ENCODE data around the gene TIMP3.

Gene TIMP3

GRCh38 chr22:32785321-32786026, 16.0 kb upstream of the TIMP3 start:
- no peak for ATAC-seq (ENCODE audit: low read depth)
- no peak overlapping the region for H3K27ac ChIP-seq (ENCODE audit: poor library complexity, severe bottlenecking)
- H3K9me3 ChIP-seq (ENCODE audit: severe bottlenecking) = no peaks in the 10 kb centered on the region
- H3K4me1 ChIP-seq (ENCODE audit: insufficient read depth, poor library complexity, severe bottlenecking) = peaks cover 8% of the 10 kb centered on the region
- no peak for TF ChIP-seq CTCF (IDR thresholded peaks at IDR 0.05; ENCODE audit: poor library complexity, severe bottlenecking)
- no peak for DNase-seq (ENCODE audit: low spot score)
- no peak overlapping the region for H3K4me3 ChIP-seq (ENCODE audit: severe bottlenecking)
- no peaks in the 10 kb centered on the region for H3K27me3 ChIP-seq (ENCODE audit: insufficient read depth, poor library complexity, severe bottlenecking)
- no peaks in the 10 kb centered on the region for H3K36me3 ChIP-seq (ENCODE audit: low read depth)

GRCh38 chr22:32786027-32786418, 15.5 kb upstream of the TIMP3 start:
- DNase-seq (ENCODE audit: low spot score) (no peak), ATAC-seq (ENCODE audit: low read depth) (no peak)
- TF ChIP-seq CTCF (IDR thresholded peaks at IDR 0.05; ENCODE audit: poor library complexity, severe bottlenecking) = no peak
- Histone ChIP-seq H3K36me3 (ENCODE audit: low read depth) (no peaks in the 10 kb centered on the region), H3K27me3 (ENCODE audit: insufficient read depth, poor library complexity, severe bottlenecking) (no peaks in the 10 kb centered on the region), H3K4me1 (ENCODE audit: insufficient read depth, poor library complexity, severe bottlenecking) (peaks cover 8% of the 10 kb centered on the region), H3K27ac (ENCODE audit: poor library complexity, severe bottlenecking) (no peak overlapping the region), H3K4me3 (ENCODE audit: severe bottlenecking) (no peak overlapping the region), H3K9me3 (ENCODE audit: severe bottlenecking) (no peaks in the 10 kb centered on the region)

- DNase-seq (ENCODE audit: low spot score) = no peak
- ATAC-seq (ENCODE audit: low read depth) = peak; percentile 38; the same call in 1 of the 3 replicates
- H3K27ac ChIP-seq (ENCODE audit: poor library complexity, severe bottlenecking) = no peak overlapping the region
Observed at GRCh38 chr22:32788904-32789624, 12.4 kb upstream of the TIMP3 start.

GRCh38 chr22:32789797-32790620, 11.5 kb upstream of the TIMP3 start:
- no peaks in the 10 kb centered on the region for H3K9me3 ChIP-seq (ENCODE audit: severe bottlenecking)
- ATAC-seq (ENCODE audit: low read depth) = no peak
- H3K27me3 ChIP-seq (ENCODE audit: insufficient read depth, poor library complexity, severe bottlenecking) = no peaks in the 10 kb centered on the region
- no peak for TF ChIP-seq CTCF (IDR thresholded peaks at IDR 0.05; ENCODE audit: poor library complexity, severe bottlenecking)
- no peaks in the 10 kb centered on the region for H3K36me3 ChIP-seq (ENCODE audit: low read depth)
- no peak overlapping the region for H3K27ac ChIP-seq (ENCODE audit: poor library complexity, severe bottlenecking)
- no peak for DNase-seq (ENCODE audit: low spot score)
- H3K4me1 ChIP-seq (ENCODE audit: insufficient read depth, poor library complexity, severe bottlenecking) = peaks cover 8% of the 10 kb centered on the region
- H3K4me3 ChIP-seq (ENCODE audit: severe bottlenecking) = no peak overlapping the region

More at GRCh38 chr22:32788904-32789624, 12.4 kb upstream of the TIMP3 start:
- peaks cover 8% of the 10 kb centered on the region for H3K4me1 ChIP-seq (ENCODE audit: insufficient read depth, poor library complexity, severe bottlenecking)
- H3K27me3 ChIP-seq (ENCODE audit: insufficient read depth, poor library complexity, severe bottlenecking) = no peaks in the 10 kb centered on the region
- TF ChIP-seq CTCF (IDR thresholded peaks at IDR 0.05; ENCODE audit: poor library complexity, severe bottlenecking) = no peak
- H3K4me3 ChIP-seq (ENCODE audit: severe bottlenecking) = no peak overlapping the region
- no peaks in the 10 kb centered on the region for H3K9me3 ChIP-seq (ENCODE audit: severe bottlenecking)
- H3K36me3 ChIP-seq (ENCODE audit: low read depth) = no peaks in the 10 kb centered on the region

All from RWPE2 (cell line).